ENCODE results near the gene ABLIM2.

The ABLIM2 gene

DNA sequence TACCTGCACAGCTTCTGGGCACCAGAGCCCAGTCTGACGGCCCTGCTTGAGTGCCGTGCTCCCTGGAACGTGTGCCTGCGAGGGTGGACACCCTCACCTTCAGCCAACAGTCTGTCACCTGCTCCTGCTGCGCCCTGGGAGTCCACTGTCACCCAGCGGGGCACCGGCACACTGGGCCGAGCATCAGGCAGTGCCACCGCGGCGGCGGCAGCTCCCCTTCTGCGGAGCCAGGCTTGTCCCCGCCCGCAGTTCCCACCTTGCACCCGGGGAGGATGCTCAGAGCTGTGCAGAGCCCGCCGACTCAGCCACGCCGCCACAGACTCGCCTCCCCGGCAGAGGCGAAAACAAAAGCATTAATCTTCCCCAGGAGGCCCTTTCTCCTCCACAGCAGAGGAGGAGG, 86.8 kb downstream of the ABLIM2 start:
- H3K79me2 ChIP-seq (ENCODE audit: low read length): no peaks in the 10 kb centered on the region

DNA sequence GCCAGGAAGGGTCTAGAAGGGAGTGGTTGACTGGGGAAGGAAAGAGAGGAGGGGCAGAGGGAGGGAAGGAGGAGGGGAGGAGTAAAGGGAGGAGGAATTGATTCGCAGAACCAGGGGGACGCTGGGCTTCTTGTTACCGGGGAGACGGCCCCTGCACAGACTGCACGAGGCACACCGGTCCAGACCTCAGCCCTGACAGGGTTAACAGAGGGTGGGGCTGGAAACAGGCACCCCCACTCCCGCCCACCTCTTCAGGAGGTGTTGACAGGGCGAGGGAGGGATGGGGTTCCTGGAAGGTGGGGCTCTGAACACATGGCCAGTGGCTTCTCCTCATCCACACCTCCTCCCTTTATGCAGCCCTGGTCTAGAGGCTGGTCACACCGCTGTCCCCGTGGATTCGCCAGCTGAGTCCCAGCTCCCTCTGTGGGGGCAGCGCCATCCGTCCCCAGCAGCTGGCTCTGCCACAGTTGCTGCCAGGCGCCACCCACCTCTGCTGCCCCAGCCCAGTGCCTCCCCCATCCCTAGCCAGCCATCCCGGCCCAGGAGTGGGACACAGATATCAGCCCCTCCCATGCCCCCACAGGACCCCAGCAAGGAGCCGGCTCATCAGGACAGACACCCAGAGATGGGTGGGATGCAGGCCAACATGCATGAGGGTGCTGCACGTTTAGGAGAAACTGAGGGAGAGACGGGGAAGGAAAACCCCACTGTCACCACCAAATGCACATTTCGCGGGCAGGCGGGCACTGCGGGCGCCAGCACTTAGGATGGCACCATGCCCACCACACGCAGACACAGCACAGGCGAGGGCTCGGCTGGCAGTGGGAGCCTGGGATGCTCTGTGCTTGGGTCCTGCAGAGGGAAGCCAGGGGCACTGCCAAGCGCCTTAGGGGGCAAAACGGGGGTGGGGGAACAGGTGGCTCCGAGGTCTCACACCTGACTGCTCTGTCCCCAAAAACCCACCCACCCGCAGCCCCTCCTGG, 87.6 kb downstream of the ABLIM2 start:
- TF ChIP-seq EZH2phosphoT487 (IDR thresholded peaks at IDR 0.05; ENCODE audit: low read length): no peak
- TF ChIP-seq, protein P1, sequence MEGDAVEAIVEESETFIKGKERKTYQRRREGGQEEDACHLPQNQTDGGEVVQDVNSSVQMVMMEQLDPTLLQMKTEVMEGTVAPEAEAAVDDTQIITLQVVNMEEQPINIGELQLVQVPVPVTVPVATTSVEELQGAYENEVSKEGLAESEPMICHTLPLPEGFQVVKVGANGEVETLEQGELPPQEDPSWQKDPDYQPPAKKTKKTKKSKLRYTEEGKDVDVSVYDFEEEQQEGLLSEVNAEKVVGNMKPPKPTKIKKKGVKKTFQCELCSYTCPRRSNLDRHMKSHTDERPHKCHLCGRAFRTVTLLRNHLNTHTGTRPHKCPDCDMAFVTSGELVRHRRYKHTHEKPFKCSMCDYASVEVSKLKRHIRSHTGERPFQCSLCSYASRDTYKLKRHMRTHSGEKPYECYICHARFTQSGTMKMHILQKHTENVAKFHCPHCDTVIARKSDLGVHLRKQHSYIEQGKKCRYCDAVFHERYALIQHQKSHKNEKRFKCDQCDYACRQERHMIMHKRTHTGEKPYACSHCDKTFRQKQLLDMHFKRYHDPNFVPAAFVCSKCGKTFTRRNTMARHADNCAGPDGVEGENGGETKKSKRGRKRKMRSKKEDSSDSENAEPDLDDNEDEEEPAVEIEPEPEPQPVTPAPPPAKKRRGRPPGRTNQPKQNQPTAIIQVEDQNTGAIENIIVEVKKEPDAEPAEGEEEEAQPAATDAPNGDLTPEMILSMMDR (IDR thresholded peaks at IDR 0.05; ENCODE audit: low read length): no peak
- TF ChIP-seq EZH2 (optimal IDR thresholded peaks at IDR 0.05; ENCODE audit: low read depth, low read length): no peak
- H3K36me3 ChIP-seq (replicated peaks; ENCODE audit: insufficient read depth, low read length): no peaks in the 10 kb centered on the region
- no peak overlapping the region for H2AFZ ChIP-seq (ENCODE audit: low read length)
- H3F3A ChIP-seq (ENCODE audit: insufficient read depth, low read length): no peaks in the 10 kb centered on the region
- no peak overlapping the region for H3K4me2 ChIP-seq (ENCODE audit: low read depth, low read length)
- no peaks in the 10 kb centered on the region for H3K9me2 ChIP-seq (replicated peaks; ENCODE audit: insufficient read depth, low read length)
- H3K27ac ChIP-seq (ENCODE audit: low read length): no peak overlapping the region
- H3K9ac ChIP-seq (ENCODE audit: low read length): no peak overlapping the region
- H3K27me3 ChIP-seq (replicated peaks; ENCODE audit: insufficient read depth, low read length): peaks cover 96% of the 10 kb centered on the region
- H3K79me2 ChIP-seq (ENCODE audit: low read length): no peaks in the 10 kb centered on the region
- H4K20me1 ChIP-seq (ENCODE audit: insufficient read depth, low read length): no peaks in the 10 kb centered on the region
- H3K4me1 ChIP-seq (ENCODE audit: low read length): no peaks in the 10 kb centered on the region
- DNase-seq: no peak
- H3K4me3 ChIP-seq (ENCODE audit: low read length): no peak overlapping the region
- H3K9me3 ChIP-seq (replicated peaks; ENCODE audit: insufficient read depth, low read length): no peaks in the 10 kb centered on the region

More for the DNA sequence above, 86.8 kb downstream of the ABLIM2 start:
- DNase-seq: no peak
- Histone ChIP-seq H3K4me2 (ENCODE audit: low read depth, low read length) (no peak overlapping the region), H3K9ac (ENCODE audit: low read length) (no peak overlapping the region), H3K4me3 (ENCODE audit: low read length) (no peak overlapping the region), H3K4me1 (ENCODE audit: low read length) (no peaks in the 10 kb centered on the region), H3K9me2 (replicated peaks; ENCODE audit: insufficient read depth, low read length) (no peaks in the 10 kb centered on the region), H3K27me3 (replicated peaks; ENCODE audit: insufficient read depth, low read length) (peaks cover 94% of the 10 kb centered on the region), H4K20me1 (ENCODE audit: insufficient read depth, low read length) (no peaks in the 10 kb centered on the region), H3F3A (ENCODE audit: insufficient read depth, low read length) (no peaks in the 10 kb centered on the region), H2AFZ (ENCODE audit: low read length) (no peak overlapping the region), H3K9me3 (replicated peaks; ENCODE audit: insufficient read depth, low read length) (no peaks in the 10 kb centered on the region), H3K36me3 (replicated peaks; ENCODE audit: insufficient read depth, low read length) (no peaks in the 10 kb centered on the region), H3K27ac (ENCODE audit: low read length) (no peak overlapping the region)
- TF ChIP-seq, protein P1 (IDR thresholded peaks at IDR 0.05; ENCODE audit: low read length): no peak
- TF ChIP-seq EZH2phosphoT487 (IDR thresholded peaks at IDR 0.05; ENCODE audit: low read length): no peak

DNA sequence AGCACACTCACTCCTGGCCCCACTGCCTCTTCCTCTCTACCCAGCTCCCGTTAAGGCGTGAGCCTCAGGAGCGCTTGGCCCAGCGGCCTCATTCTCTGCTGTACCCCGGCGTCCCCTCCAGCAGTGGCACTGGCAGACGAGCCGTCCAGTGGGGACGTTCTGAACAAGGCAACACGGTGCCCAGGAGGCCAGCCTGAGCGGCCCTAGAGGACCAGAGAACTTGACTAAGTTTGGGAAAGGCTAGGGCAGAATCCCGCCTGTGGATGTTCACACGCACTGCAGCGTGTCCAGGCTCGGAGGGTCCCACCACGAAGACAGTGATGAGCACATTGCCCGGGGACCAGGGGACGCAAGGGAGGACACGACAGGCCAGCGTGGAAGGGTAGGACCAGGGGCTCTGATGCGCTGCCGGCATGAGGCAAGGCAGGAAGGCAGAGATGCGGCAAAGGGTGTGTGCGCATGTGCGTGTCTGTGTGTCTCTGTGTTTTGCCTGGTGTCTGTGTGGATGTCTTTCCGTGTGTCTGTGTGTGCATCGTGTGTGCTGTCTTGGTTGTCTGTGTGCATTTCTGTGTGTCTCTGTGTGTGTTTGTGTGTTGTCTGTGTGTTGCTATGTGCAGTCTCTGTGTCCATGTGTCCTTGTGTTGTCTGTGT, 89.4 kb downstream of the ABLIM2 start:
- Histone ChIP-seq H3K9ac (ENCODE audit: low read length) (no peak overlapping the region), H3K4me3 (ENCODE audit: low read length) (no peak overlapping the region), H3K27ac (ENCODE audit: low read length) (no peak overlapping the region), H3K79me2 (ENCODE audit: low read length) (no peaks in the 10 kb centered on the region), H2AFZ (ENCODE audit: low read length) (no peak overlapping the region), H3K36me3 (replicated peaks; ENCODE audit: insufficient read depth, low read length) (no peaks in the 10 kb centered on the region), H3K9me2 (replicated peaks; ENCODE audit: insufficient read depth, low read length) (no peaks in the 10 kb centered on the region), H3K9me3 (replicated peaks; ENCODE audit: insufficient read depth, low read length) (no peaks in the 10 kb centered on the region), H3F3A (ENCODE audit: insufficient read depth, low read length) (no peaks in the 10 kb centered on the region), H3K27me3 (replicated peaks; ENCODE audit: insufficient read depth, low read length) (peaks cover 92% of the 10 kb centered on the region), H4K20me1 (ENCODE audit: insufficient read depth, low read length) (no peaks in the 10 kb centered on the region), H3K4me1 (ENCODE audit: low read length) (no peaks in the 10 kb centered on the region), H3K4me2 (ENCODE audit: low read depth, low read length) (no peak overlapping the region)
- TF ChIP-seq EZH2phosphoT487 (IDR thresholded peaks at IDR 0.05; ENCODE audit: low read length): no peak
- TF ChIP-seq EZH2 (optimal IDR thresholded peaks at IDR 0.05; ENCODE audit: low read depth, low read length): no peak
- TF ChIP-seq, protein P1 (IDR thresholded peaks at IDR 0.05; ENCODE audit: low read length): no peak
- no peak for DNase-seq
